HL-60 (cell line): Measurements from ENCODE around the gene DNMT1.

Source experiments
- POLR2AphosphoS5 ChIP-seq: IDR thresholded peaks from 2 replicates; pipeline ENCODE4 v1.6.1; 2012; ENCODE audit warnings: low read depth
- SPI1 ChIP-seq: IDR thresholded peaks from 2 replicates; pipeline ENCODE4 v1.6.1; 2012; ENCODE audit warnings: low read depth, mild to moderate bottlenecking, borderline replicate concordance
- TF ChIP-seq, protein P1 (sequence below): IDR thresholded peaks from one replicate; pipeline ENCODE4 v1.5.1; 2011; ENCODE audit warnings: low read length, control low read depth, inconsistent platforms; ENCODE audit not compliant: insufficient read depth

DNA sequence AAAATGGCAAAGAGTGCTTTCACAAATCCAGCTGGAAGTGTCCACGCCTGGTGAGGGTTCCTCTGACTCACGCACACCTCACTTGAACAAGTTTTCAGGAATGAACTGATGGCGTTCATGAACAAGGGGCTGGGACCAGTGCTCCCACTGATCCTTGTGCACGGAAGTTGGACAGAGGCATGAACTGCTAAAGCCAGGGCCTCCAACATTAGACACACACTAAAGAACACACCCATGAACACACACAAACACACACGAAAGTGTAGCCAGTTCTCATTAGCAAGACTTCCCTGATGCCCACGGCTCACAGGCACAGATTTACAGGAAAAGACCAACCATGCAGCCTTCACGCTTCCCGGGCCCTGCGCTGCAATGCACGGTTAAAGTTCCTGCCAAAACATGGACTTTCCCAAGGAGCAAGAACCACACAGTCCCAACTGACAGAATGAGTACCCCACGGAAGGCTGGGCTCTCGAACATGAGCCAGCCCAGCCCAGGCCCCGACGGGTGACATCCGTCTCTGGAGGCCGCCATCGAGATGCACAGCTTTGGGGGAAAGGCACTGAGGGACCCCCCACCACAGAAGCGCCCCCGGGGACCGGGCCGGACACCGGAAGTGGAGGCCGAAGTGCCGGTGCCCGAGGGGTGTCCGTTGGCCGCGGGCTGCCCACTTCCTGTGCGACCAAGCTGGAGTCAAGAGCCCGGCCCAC lies 808 bp downstream of the DNMT1 start:
- TF ChIP-seq, protein P1, sequence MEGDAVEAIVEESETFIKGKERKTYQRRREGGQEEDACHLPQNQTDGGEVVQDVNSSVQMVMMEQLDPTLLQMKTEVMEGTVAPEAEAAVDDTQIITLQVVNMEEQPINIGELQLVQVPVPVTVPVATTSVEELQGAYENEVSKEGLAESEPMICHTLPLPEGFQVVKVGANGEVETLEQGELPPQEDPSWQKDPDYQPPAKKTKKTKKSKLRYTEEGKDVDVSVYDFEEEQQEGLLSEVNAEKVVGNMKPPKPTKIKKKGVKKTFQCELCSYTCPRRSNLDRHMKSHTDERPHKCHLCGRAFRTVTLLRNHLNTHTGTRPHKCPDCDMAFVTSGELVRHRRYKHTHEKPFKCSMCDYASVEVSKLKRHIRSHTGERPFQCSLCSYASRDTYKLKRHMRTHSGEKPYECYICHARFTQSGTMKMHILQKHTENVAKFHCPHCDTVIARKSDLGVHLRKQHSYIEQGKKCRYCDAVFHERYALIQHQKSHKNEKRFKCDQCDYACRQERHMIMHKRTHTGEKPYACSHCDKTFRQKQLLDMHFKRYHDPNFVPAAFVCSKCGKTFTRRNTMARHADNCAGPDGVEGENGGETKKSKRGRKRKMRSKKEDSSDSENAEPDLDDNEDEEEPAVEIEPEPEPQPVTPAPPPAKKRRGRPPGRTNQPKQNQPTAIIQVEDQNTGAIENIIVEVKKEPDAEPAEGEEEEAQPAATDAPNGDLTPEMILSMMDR = no peak
- TF ChIP-seq POLR2AphosphoS5 (no peak), SPI1 (no peak)
